ENCODE data around the gene CCDC12.

DNA sequence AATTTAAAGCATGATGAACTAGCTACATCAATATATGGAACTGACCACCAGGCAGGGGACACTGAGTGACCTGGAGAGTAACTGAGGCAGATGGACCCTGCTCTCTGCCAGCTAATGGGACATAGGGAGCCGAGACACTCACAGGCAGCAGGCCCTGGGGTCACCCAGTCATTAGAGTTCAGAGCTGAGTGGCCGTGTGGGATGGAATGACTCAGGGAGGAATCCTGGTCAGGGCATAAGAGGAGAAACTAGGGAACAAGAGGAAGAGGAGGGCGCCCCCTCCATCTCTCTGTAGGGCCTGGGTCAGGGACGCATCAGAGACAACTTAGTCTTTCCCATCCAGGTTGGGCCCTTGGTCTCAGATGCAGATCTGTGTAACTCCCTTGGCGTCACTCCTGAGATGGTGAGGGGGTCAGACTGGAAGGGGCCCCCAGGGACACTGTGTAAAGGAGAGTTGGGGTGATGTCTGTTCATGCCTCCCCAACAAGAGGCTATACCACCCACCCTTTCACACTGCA lies 39.8 kb downstream of the CCDC12 start:
- TF ChIP-seq, protein P1, sequence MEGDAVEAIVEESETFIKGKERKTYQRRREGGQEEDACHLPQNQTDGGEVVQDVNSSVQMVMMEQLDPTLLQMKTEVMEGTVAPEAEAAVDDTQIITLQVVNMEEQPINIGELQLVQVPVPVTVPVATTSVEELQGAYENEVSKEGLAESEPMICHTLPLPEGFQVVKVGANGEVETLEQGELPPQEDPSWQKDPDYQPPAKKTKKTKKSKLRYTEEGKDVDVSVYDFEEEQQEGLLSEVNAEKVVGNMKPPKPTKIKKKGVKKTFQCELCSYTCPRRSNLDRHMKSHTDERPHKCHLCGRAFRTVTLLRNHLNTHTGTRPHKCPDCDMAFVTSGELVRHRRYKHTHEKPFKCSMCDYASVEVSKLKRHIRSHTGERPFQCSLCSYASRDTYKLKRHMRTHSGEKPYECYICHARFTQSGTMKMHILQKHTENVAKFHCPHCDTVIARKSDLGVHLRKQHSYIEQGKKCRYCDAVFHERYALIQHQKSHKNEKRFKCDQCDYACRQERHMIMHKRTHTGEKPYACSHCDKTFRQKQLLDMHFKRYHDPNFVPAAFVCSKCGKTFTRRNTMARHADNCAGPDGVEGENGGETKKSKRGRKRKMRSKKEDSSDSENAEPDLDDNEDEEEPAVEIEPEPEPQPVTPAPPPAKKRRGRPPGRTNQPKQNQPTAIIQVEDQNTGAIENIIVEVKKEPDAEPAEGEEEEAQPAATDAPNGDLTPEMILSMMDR (conservative IDR thresholded peaks at IDR 0.05 in 1 of 2, IDR thresholded peaks at IDR 0.05 in 1 of 2; ENCODE audit: extremely low read depth in 1 of 2, insufficient read depth in 1 of 2, low read depth in 1 of 2, low read length in 2 of 2): no peak
- TF ChIP-seq EZH2 (IDR thresholded peaks at IDR 0.05; ENCODE audit: borderline replicate concordance, low read length): no peak

All from mammary epithelial cell (primary cell).